SKM-1 (cell line): ENCODE measurements around the gene OR7G1.
"Not testable (repeated sequence)": the region's sequence is repeated elsewhere in the genome, so short reads cannot be mapped to it uniquely, and the experiment has no call there.

Source experiments
- DNase-seq: peaks from one replicate; lab custom pipeline; 2025; ENCODE audit not compliant: unreplicated experiment; lab: John Stamatoyannopoulos, UW

OR7G1 gene

GRCh38 chr19:9078651-9079050 lies 36.9 kb downstream of the OR7G1 start:
- no peak for DNase-seq

GRCh38 chr19:9076901-9077300 lies 38.7 kb downstream of the OR7G1 start:
- DNase-seq, result no peak

DNA sequence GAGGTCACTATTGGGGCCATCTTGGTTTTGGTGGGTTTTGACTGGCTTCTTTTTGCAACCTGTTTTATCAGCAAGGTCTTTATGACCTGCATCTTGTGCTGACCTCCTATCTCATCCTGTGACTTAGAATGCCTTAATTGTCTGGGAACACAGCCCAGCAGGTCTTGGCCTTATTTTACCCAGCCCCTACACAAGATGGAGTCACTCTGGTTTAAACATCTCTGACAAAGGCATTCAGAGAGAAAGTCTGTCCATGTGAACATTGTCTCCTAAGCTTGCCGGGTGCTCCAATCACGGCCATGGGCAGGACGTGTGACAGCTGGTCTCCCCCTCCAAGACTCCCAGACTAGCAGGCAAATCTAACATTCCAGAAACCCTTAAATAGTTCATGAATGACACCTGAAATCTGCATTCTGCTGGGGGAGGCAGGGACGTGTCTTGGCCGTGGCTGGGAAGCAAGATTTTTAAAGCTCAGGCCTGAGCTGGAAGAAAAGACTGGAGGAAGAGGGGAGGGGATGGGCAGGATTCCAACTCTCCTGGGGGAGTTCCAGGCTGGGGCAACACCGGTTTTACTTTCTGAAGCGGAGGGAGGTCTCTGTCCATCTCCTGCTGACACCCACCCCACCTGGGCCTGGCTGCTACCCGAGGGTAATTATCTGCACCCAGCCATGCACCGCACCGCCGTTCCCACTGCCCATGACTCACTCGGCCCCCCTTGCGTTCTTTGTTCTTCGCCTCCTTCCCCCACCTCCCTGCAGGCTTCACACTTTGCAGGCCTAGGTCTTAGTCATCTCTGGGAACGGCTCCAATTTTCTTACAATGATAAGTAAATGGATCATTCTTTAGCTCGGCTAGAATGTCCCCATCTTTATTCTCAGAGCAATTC lies 40.3 kb downstream of the OR7G1 start:
- DNase-seq, result no peak

GRCh38 chr19:9073806-9074205 lies 41.8 kb downstream of the OR7G1 start:
- no peak for DNase-seq

DNA sequence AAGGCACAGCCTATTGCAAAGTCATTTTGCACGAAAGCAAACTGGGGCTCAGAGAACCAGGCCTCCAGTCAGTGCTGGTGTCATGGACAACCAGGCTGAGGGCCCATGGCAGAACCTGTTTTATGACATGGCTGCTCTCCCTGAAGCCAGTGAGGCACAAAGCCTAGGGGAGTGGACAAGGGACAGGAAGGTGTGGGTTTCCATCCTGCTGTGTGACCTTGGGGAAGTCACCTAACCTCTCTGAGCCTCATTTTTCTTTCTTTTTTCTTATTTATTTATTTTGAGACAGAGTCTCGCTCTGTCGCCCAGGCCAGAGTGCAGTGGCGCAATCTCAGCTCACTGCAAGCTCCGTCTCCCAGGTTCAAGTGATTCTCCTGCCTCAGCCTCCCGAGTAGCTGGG lies 43.8 kb downstream of the OR7G1 start:
- DNase-seq, result not testable (repeated sequence)

DNA sequence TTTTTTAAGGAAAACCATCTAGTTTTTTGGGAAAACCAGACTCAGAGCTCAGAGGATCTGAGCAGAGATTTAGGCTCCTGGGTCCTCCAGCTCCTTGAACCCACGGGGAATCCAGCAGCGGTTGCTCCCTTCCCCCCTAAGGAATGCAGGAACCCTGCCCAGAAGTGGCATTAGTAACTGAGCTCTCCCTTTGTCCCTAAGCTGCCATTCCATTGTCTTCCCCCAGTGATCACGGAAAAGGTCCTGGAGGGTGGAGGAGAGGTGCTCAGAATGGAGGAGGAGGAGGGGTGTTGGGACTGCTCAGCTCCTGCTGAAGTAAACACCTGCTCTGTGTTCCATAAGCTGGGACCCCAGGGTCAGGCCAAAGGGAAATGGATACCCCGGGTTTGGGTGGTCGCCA lies 45.5 kb downstream of the OR7G1 start:
- no peak for DNase-seq

DNA sequence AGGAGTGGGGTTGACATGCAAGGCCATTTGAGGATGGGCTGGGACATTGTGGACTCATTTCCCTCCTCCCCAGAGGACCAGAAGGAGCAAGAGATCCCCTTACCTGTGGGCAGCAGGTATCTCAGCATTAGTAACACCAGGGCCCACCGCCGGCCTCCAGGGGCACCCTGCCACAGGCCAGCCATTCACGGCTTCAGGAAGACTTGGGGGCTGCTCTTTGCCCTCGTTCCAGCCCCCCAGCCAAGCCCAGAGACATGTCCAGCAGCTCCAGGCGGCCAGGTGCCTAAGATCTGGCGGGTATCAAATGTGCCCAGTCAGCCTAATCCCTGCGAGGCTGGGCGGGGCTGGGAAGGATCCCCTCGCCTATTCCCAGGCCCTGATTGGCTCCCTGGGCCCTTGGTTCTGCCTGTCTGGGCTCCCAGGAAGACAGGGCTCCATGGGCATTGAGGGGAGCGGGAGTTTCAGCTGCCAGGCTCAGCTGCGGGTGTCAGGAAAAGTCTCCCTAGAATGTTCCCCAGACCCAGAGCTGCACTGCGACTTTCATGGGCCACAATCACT lies 50.0 kb downstream of the OR7G1 start:
- DNase-seq, result no peak
